PC-3 (cell line): Measurements from ENCODE around the gene PRDM9. TPM values are rescaled to one million over a fixed set of nuclear protein-coding genes. Genes with fewer than 3 reads are reported as not detected.

Source experiments
- ATAC-seq: fragments of 200-7000 bp; cut with Tn5 transposase; 2 replicates; pipeline ENCODE4 v1.9.1; 2020; ENCODE audit warnings: mild to moderate bottlenecking, moderate library complexity
- Bru-seq: library from RNA; stranded (reverse); fragments of 400-500 nt; gene quantifications from one replicate; lab custom pipeline; 2021; lab: Mats Ljungman, UMichigan
- BruChase-seq, 2 experiments: library from RNA; stranded (reverse); fragments of 400-500 nt; gene quantifications; one replicate each; lab custom pipeline; 2021; lab: Mats Ljungman, UMichigan
- BruUV-seq: library from RNA; stranded (reverse); fragments of 400-500 nt; replicated peaks from 2 replicates; lab custom pipeline; 2021; lab: Mats Ljungman, UMichigan
- CTCF ChIA-PET: fragments of 300-600 bp; sonication (Branson Sonifier 250); formaldehyde crosslinking; loops from one replicate; lab custom pipeline; 2022; ENCODE audit warnings: antibody characterized with exemption; lab: Charles Lee
- POLR2A ChIA-PET: fragments of 300-600 bp; sonication (Branson Sonifier 250); formaldehyde crosslinking; loops from one replicate; lab custom pipeline; 2022; ENCODE audit warnings: antibody characterized with exemption; ENCODE audit not compliant: unreplicated experiment; lab: Charles Lee
- DNase-seq: peaks from one replicate; pipeline ENCODE4 v3.0.0-alpha.2; 2015
- H2AFZ ChIP-seq: fragments of 300-600 bp; sonication (generic); 2 replicates; pipeline ENCODE4 v1.6.0; 2016; ENCODE audit warnings: antibody characterized with exemption, low read length
- H3F3A ChIP-seq: fragments of 300-600 bp; sonication (generic); one replicate; pipeline ENCODE4 v1.6.0; 2017; ENCODE audit warnings: antibody characterized with exemption, low read length, control low read depth, mild to moderate bottlenecking; ENCODE audit not compliant: unreplicated experiment
- H3K27ac ChIP-seq: fragments of 300-600 bp; sonication (generic); 2 replicates; pipeline ENCODE4 v1.5.1; 2016; ENCODE audit warnings: mild to moderate bottlenecking, low read length
- H3K27me3 ChIP-seq: fragments of 300-600 bp; sonication (generic); 2 replicates; pipeline ENCODE4 v1.6.1; 2016; ENCODE audit warnings: low read length, mixed read lengths
- H3K36me3 ChIP-seq: fragments of 300-600 bp; sonication (generic); 2 replicates; pipeline ENCODE4 v1.6.1; 2016; ENCODE audit warnings: low read depth, mixed run types, low read length, mixed read lengths
- H3K4me1 ChIP-seq: fragments of 300-600 bp; sonication (generic); 2 replicates; pipeline ENCODE4 v1.5.1; 2016; ENCODE audit warnings: low read length; ENCODE audit not compliant: insufficient read depth
- H3K4me2 ChIP-seq: fragments of 300-600 bp; sonication (generic); 2 replicates; pipeline ENCODE4 v1.6.0; 2016; ENCODE audit warnings: low read length
- H3K4me3 ChIP-seq: fragments of 300-600 bp; sonication (generic); 2 replicates; pipeline ENCODE4 v1.5.1; 2016; ENCODE audit warnings: mild to moderate bottlenecking, low read length, mixed read lengths
- H3K79me2 ChIP-seq: fragments of 300-600 bp; sonication (generic); 2 replicates; pipeline ENCODE4 v1.6.1; 2017; ENCODE audit warnings: low read length, mixed read lengths
- H3K9ac ChIP-seq: fragments of 300-600 bp; sonication (generic); 2 replicates; pipeline ENCODE4 v1.6.0; 2016; ENCODE audit warnings: mild to moderate bottlenecking, low read length
- H3K9me2 ChIP-seq: fragments of 300-600 bp; sonication (generic); replicated peaks from 2 replicates; pipeline ENCODE4 v1.6.1; 2016; ENCODE audit warnings: mixed run types, low read length, mixed read lengths
- H3K9me3 ChIP-seq: fragments of 300-600 bp; sonication (generic); 2 replicates; pipeline ENCODE4 v1.6.1; 2016; ENCODE audit warnings: low read length, mixed read lengths
- H4K20me1 ChIP-seq: fragments of 300-600 bp; sonication (generic); 2 replicates; pipeline ENCODE4 v1.6.1; 2016; ENCODE audit warnings: low read length, mixed read lengths
- CTCF ChIP-seq: fragments of 300-600 bp; sonication (generic); conservative IDR thresholded peaks from 2 replicates; pipeline ENCODE4 v1.5.1; 2017; ENCODE audit warnings: antibody characterized with exemption, low read depth, mild to moderate bottlenecking, low read length
- EZH2 ChIP-seq: fragments of 300-600 bp; sonication (generic); IDR thresholded peaks from one replicate; pipeline ENCODE4 v1.6.1; 2017; ENCODE audit warnings: antibody characterized with exemption, mild to moderate bottlenecking, low read length; ENCODE audit not compliant: unreplicated experiment
- EZH2phosphoT487 ChIP-seq: fragments of 300-600 bp; sonication (generic); IDR thresholded peaks from 2 replicates; pipeline ENCODE4 v1.6.1; 2018; ENCODE audit warnings: mild to moderate bottlenecking, antibody characterized with exemption, low read length, borderline replicate concordance
- intact Hi-C: fragments of 100-400 bp; cut with micrococcal nuclease; formaldehyde crosslinking; loops from 2 replicates; pipeline ENCODE4 v1.9.0; 2023
- long read RNA-seq: library from polyadenylated mRNA; unstranded; transcript quantifications from one replicate; pipeline ENCODE4 v2.0.0, GENCODE V29; 2021; ENCODE audit not compliant: unreplicated experiment
- total RNA-seq: library from RNA; depleted of rRNA; stranded (reverse); fragments of >200 nt; gene quantifications from 2 replicates; pipeline ENCODE4 v1.2.3, GENCODE V29; 2014; rRNA removed

Gene PRDM9
- total RNA-seq (0.11 and 0.12 TPM in 2 replicates), Bru-seq, nascent RNA (percentile 19 among the genes with signal in this experiment), BruChase-seq, experiment 1, labeled RNA remaining after a 6-hour chase (percentile 21 among the genes with signal in this experiment), BruChase-seq, experiment 2, labeled RNA remaining after a 2-hour chase (percentile 10 among the genes with signal in this experiment)
- long read RNA-seq = 0 reads

- no peaks in the 10 kb centered on the region for H4K20me1 ChIP-seq
- intact Hi-C loops = loop anchor here (1.0 to 5.0 kb wide), 4 partner anchors 100 to 298 kb away; no protein-coding TSS in a partner anchor
- peak within 1 kb of the TSS; percentile 77 for H3K9ac ChIP-seq
- DNase-seq (peak; percentile 98), ATAC-seq (peak; percentile 93)
- TF ChIP-seq EZH2phosphoT487 = no peak
- no peak for TF ChIP-seq CTCF
- TF ChIP-seq EZH2 = no peak
- no peaks in the 10 kb centered on the region for H3K9me2 ChIP-seq
- no peaks in the 10 kb centered on the region for H3K27me3 ChIP-seq
- H3K79me2 ChIP-seq = no peaks in the 10 kb centered on the region
- no TSS peak for BruUV-seq
- H2AFZ ChIP-seq = peak within 1 kb of the TSS; percentile 88
- H3K4me3 ChIP-seq = peak within 1 kb of the TSS; percentile 70
- peak within 1 kb of the TSS; percentile 87 for H3K4me2 ChIP-seq
- peaks cover 7% of the 10 kb centered on the region; the same call in 1 of the 2 replicates for H3K4me1 ChIP-seq
- POLR2A ChIA-PET = no interaction called here
- peak within 1 kb of the TSS; percentile 75 for H3K27ac ChIP-seq
- CTCF ChIA-PET = interaction anchor here (0.5 kb wide), 1 partner anchor 603 kb away, joined by 3 read pairs; no protein-coding TSS in a partner anchor
- H3K36me3 ChIP-seq = no peaks in the 10 kb centered on the region
- H3F3A ChIP-seq = no peaks in the 10 kb centered on the region
- no peaks in the 10 kb centered on the region for H3K9me3 ChIP-seq
Measured at GRCh38 chr5:23507278-23507685, at the start of gene PRDM9. Gene PRDM9 (plus strand): TSS chr5:23507609. CDS start chr5:23509034, 1,425 bp downstream.

- TF ChIP-seq EZH2 = no peak
- no peak overlapping the region for H3K27ac ChIP-seq
- no peak overlapping the region for H3K4me2 ChIP-seq
- ATAC-seq = no peak
- no peaks in the 10 kb centered on the region for H3K36me3 ChIP-seq
- H3K9me3 ChIP-seq = no peaks in the 10 kb centered on the region
- H2AFZ ChIP-seq = no peak overlapping the region
- no peak overlapping the region for H3K9ac ChIP-seq
- no peaks in the 10 kb centered on the region for H3K4me1 ChIP-seq
- H3K9me2 ChIP-seq = 0 out of 2 replicates have a peak, but pooled peaks cover 3% of the 10 kb centered on the region
- intact Hi-C loops = no loop called here
- H3K79me2 ChIP-seq = no peaks in the 10 kb centered on the region
- ChIA-PET CTCF (no interaction called here), POLR2A (interaction anchor here (0.6 kb wide), 1 partner anchor 9 kb away, joined by 3 read pairs; no protein-coding TSS in a partner anchor)
- DNase-seq = no peak
- H3F3A ChIP-seq = no peaks in the 10 kb centered on the region
- no TSS peak for BruUV-seq
- no peaks in the 10 kb centered on the region for H3K27me3 ChIP-seq
- no peaks in the 10 kb centered on the region for H4K20me1 ChIP-seq
- no peak overlapping the region for H3K4me3 ChIP-seq
Measured at GRCh38 chr5:23457780-23458179, 49.6 kb upstream of the PRDM9 start.

GRCh38 chr5:23459214-23459613, 48.2 kb upstream of the PRDM9 start:
- no peaks in the 10 kb centered on the region for H3K79me2 ChIP-seq
- no peak overlapping the region for H3K4me3 ChIP-seq
- no peak for ATAC-seq
- ChIA-PET CTCF (no interaction called here), POLR2A (no interaction called here)
- no peaks in the 10 kb centered on the region for H3K27me3 ChIP-seq
- H3K9ac ChIP-seq = no peak overlapping the region
- intact Hi-C loops = no loop called here
- H3K9me2 ChIP-seq = 0 out of 2 replicates have a peak, but pooled peaks cover 3% of the 10 kb centered on the region
- H3K9me3 ChIP-seq = no peaks in the 10 kb centered on the region
- H3K4me1 ChIP-seq = no peaks in the 10 kb centered on the region
- H3K4me2 ChIP-seq = no peak overlapping the region
- H2AFZ ChIP-seq = no peak overlapping the region
- H3K27ac ChIP-seq = no peak overlapping the region
- DNase-seq = no peak
- no peaks in the 10 kb centered on the region for H3F3A ChIP-seq
- TF ChIP-seq EZH2 (no peak), EZH2phosphoT487 (no peak), CTCF (no peak)
- no peaks in the 10 kb centered on the region for H3K36me3 ChIP-seq
- no TSS peak for BruUV-seq
- no peaks in the 10 kb centered on the region for H4K20me1 ChIP-seq
